CD4-positive, CD25-positive, alpha-beta regulatory T cell (primary cell): Measurements from ENCODE around the gene MBOAT2. TPM values are rescaled to one million over a fixed set of nuclear protein-coding genes. Genes with fewer than 3 reads are reported as not detected.
"Not testable (repeated sequence)": the region's sequence is repeated elsewhere in the genome, so short reads cannot be mapped to it uniquely, and the experiment has no call there.

Source experiments
- ATAC-seq, 2 donors: fragments of 150-1000 bp; cut with Tn5 transposase; one replicate each; pipeline ENCODE4 v1.10.0; 2021; ENCODE audit warnings: low read depth in 2 of 2, moderate number of reproducible peaks in 2 of 2, moderate library complexity in 1 of 2
- DNase-seq, 3 donors: peaks; one replicate each; pipeline versions ENCODE4 v3.0.0 to v3.0.0-alpha.2; 2012 to 2022; ENCODE audit warnings: mixed read lengths in 1 of 3
- H3K27ac ChIP-seq: one replicate; pipeline ENCODE4 v1.7.0; 2013; ENCODE audit warnings: mild to moderate bottlenecking, low read length; ENCODE audit not compliant: insufficient read depth, poor library complexity, severe bottlenecking
- H3K27me3 ChIP-seq: one replicate; pipeline ENCODE4 v1.7.0; 2013; ENCODE audit warnings: low read length; ENCODE audit not compliant: control insufficient read depth, insufficient read depth
- H3K36me3 ChIP-seq: one replicate; pipeline ENCODE4 v1.7.0; 2013; ENCODE audit warnings: mild to moderate bottlenecking, low read length, moderate library complexity; ENCODE audit not compliant: control insufficient read depth, insufficient read depth
- H3K4me1 ChIP-seq: 2 replicates; pipeline ENCODE4 v1.7.0; 2013; ENCODE audit warnings: mild to moderate bottlenecking, low read length; ENCODE audit not compliant: insufficient read depth, control insufficient read depth, poor library complexity, severe bottlenecking
- H3K4me3 ChIP-seq: one replicate; pipeline ENCODE4 v1.7.0; 2013; ENCODE audit warnings: low read depth, mild to moderate bottlenecking, low read length, moderate library complexity
- H3K9me3 ChIP-seq, 2 experiments: 1 replicate in 1 of 2; 2 replicates in 1 of 2; pipeline ENCODE4 v1.7.0; 2013; ENCODE audit warnings: low read length in 2 of 2, mild to moderate bottlenecking in 1 of 2, moderate library complexity in 1 of 2; ENCODE audit not compliant: control insufficient read depth in 2 of 2
- H3K27ac Mint-ChIP-seq, 3 donors: one replicate each; pipeline ENCODE4 v1.8.0; 2020 to 2022; ENCODE audit warnings: mild to moderate bottlenecking in 3 of 3, mixed read lengths in 3 of 3, moderate library complexity in 2 of 3
- H3K27me3 Mint-ChIP-seq: one replicate; pipeline ENCODE4 v1.8.0; 2022; ENCODE audit warnings: mild to moderate bottlenecking, mixed read lengths
- H3K36me3 Mint-ChIP-seq: one replicate; pipeline ENCODE4 v1.8.0; 2020; ENCODE audit warnings: mixed read lengths
- H3K4me1 Mint-ChIP-seq, 4 donors: one replicate each; pipeline ENCODE4 v1.8.0; 2020 to 2022; ENCODE audit warnings: mixed read lengths in 4 of 4, mild to moderate bottlenecking in 1 of 4
- H3K4me3 Mint-ChIP-seq, 4 donors: one replicate each; pipeline ENCODE4 v1.8.0; 2020 to 2022; ENCODE audit warnings: mild to moderate bottlenecking in 4 of 4, mixed read lengths in 4 of 4, moderate library complexity in 3 of 4
- H3K9me3 Mint-ChIP-seq, 7 donors: one replicate each; pipeline ENCODE4 v1.8.0; 2020 to 2022; ENCODE audit warnings: mixed read lengths in 7 of 7, mild to moderate bottlenecking in 3 of 7, moderate library complexity in 2 of 7
- polyA plus RNA-seq, 4 donors: library from polyadenylated mRNA; unstranded; fragments of 300-500 nt; fragmentation: Illumina TruSeq; gene quantifications; one replicate each; pipeline ENCODE4 v1.2.3, GENCODE V29; 2021
- total RNA-seq: library from RNA; stranded (reverse); gene quantifications from one replicate; pipeline ENCODE4 v1.2.3, GENCODE V29; 2022

Gene MBOAT2
- total and polyA plus RNA-seq, 5 donors from 2014 or later: 0.19 to 2.9 (median 0.56) TPM; not detected in 2

GRCh38 chr2:8938384-8938783 lies 65.1 kb downstream of the MBOAT2 start:
- Histone ChIP-seq H3K4me1 (no peaks in the 10 kb centered on the region), H3K4me3 (no peak overlapping the region), H3K27me3 (no peaks in the 10 kb centered on the region), H3K36me3 (no peaks in the 10 kb centered on the region), H3K27ac (no peak overlapping the region), H3K9me3 (no peaks in the 10 kb centered on the region)
- Mint-ChIP-seq H3K4me3 (no peak overlapping the region), H3K27ac (no peak overlapping the region), H3K4me1 (no peaks in the 10 kb centered on the region), H3K36me3 (no peaks in the 10 kb centered on the region), H3K9me3 (peaks cover 0 to 1% (median 0%) of the 10 kb centered on the region in 7 donors), H3K27me3 (peaks cover 4% of the 10 kb centered on the region)
- no peak for DNase-seq
- no peak for ATAC-seq

DNA sequence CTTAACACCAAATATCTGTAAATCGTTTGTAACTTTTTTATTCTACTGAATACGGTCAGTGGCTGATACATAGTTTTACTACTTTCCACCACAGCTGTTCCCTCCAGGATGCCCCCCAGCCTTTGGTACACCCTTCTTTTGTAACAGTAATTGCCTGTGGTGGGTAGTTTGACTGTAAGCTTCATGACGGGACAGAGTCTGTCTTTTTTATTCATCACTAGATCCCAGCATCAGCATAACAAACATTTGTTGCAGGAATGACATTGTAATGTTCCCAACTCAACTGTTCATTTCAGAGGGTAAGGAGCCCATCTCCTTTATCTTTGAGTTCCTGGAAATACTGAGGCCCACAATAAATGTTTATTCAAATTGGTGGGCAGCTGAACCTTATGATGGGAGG lies 67.5 kb downstream of the MBOAT2 start:
- ATAC-seq: no peak
- no peak overlapping the region for H3K4me3 ChIP-seq
- no peak overlapping the region for H3K27ac Mint-ChIP-seq
- H3K36me3 ChIP-seq: no peaks in the 10 kb centered on the region
- H3K4me1 ChIP-seq: no peaks in the 10 kb centered on the region
- H3K4me1 Mint-ChIP-seq: no peaks in the 10 kb centered on the region
- no peak overlapping the region for H3K27ac ChIP-seq
- DNase-seq: no peak
- H3K27me3 ChIP-seq: no peaks in the 10 kb centered on the region
- H3K4me3 Mint-ChIP-seq: no peak overlapping the region
- no peaks in the 10 kb centered on the region for H3K9me3 ChIP-seq
- H3K9me3 Mint-ChIP-seq: peaks cover 0 to 1% (median 0%) of the 10 kb centered on the region in 7 donors
- no peaks in the 10 kb centered on the region for H3K36me3 Mint-ChIP-seq
- H3K27me3 Mint-ChIP-seq: peaks cover 4% of the 10 kb centered on the region

DNA sequence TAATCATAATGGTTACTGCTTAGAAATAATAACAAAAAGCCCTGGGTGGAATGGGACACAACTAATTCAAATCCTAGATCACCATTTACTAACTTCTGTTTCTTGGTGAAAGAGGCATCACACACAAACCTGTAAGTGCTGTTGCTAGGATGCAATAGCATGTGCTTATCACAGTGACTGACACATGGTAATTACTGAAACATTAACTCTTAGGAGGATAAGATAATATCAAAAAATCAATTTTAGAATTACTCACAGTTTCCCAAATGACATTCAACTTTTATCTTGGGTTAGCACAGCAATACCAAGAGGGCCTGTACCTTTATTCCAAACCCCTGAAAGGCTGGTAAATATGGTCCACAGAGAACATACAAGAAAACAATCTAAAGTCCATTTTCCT lies 69.1 kb downstream of the MBOAT2 start:
- Mint-ChIP-seq H3K36me3 (no peaks in the 10 kb centered on the region), H3K9me3 (peaks cover 0 to 2% (median 0%) of the 10 kb centered on the region in 7 donors), H3K4me1 (no peaks in the 10 kb centered on the region), H3K27ac (no peak overlapping the region), H3K4me3 (no peak overlapping the region), H3K27me3 (peaks cover 9% of the 10 kb centered on the region)
- no peaks in the 10 kb centered on the region for H3K36me3 ChIP-seq
- DNase-seq: no peak
- no peaks in the 10 kb centered on the region for H3K9me3 ChIP-seq
- H3K4me3 ChIP-seq: no peak overlapping the region
- H3K27ac ChIP-seq: no peak overlapping the region
- H3K27me3 ChIP-seq: no peaks in the 10 kb centered on the region
- ATAC-seq: no peak
- H3K4me1 ChIP-seq: no peaks in the 10 kb centered on the region

GRCh38 chr2:8932702-8933101 lies 70.8 kb downstream of the MBOAT2 start:
- H3K4me3 ChIP-seq: no peak overlapping the region
- Mint-ChIP-seq H3K27me3 (peaks cover 9% of the 10 kb centered on the region), H3K9me3 (peaks cover 0 to 2% (median 0%) of the 10 kb centered on the region in 7 donors), H3K36me3 (no peaks in the 10 kb centered on the region), H3K4me3 (no peak overlapping the region), H3K27ac (no peak overlapping the region), H3K4me1 (no peaks in the 10 kb centered on the region)
- no peaks in the 10 kb centered on the region for H3K27me3 ChIP-seq
- no peak overlapping the region for H3K27ac ChIP-seq
- H3K4me1 ChIP-seq: no peaks in the 10 kb centered on the region
- DNase-seq (no peak), ATAC-seq (no peak)
- H3K9me3 ChIP-seq: no peaks in the 10 kb centered on the region
- no peaks in the 10 kb centered on the region for H3K36me3 ChIP-seq

DNA sequence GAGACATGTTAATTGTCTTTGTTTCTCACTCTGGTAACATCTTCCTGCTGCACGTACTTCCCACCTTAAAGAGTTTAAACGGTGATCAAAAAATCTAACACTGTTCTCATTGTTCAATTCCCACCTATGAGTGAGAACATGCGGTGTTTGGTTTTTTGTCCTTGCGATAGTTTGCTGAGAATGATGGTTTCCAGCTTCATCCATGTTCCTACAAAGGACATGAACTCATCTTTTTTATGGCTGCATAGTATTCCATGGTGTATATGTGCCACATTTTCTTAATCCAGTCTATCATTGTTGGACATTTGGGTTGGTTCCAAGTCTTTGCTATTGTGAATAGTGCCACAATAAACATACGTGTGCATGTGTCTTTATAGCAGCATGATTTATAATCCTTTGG lies 73.3 kb downstream of the MBOAT2 start:
- H3K4me1 Mint-ChIP-seq, H3K4me3 Mint-ChIP-seq: not testable (repeated sequence)

GRCh38 chr2:8929128-8929527 lies 74.4 kb downstream of the MBOAT2 start:
- DNase-seq (no peak), ATAC-seq (no peak)
- H3K9me3 Mint-ChIP-seq: peaks cover 0 to 4% (median 0%) of the 10 kb centered on the region in 7 donors
- H3K4me3 Mint-ChIP-seq: no peak overlapping the region
- H3K4me1 ChIP-seq: no peaks in the 10 kb centered on the region
- H3K27me3 Mint-ChIP-seq: peaks cover 9% of the 10 kb centered on the region
- H3K9me3 ChIP-seq: no peaks in the 10 kb centered on the region
- H3K4me3 ChIP-seq: no peak overlapping the region
- no peak overlapping the region for H3K27ac ChIP-seq
- no peaks in the 10 kb centered on the region for H3K4me1 Mint-ChIP-seq
- no peaks in the 10 kb centered on the region for H3K27me3 ChIP-seq
- H3K36me3 Mint-ChIP-seq: no peaks in the 10 kb centered on the region
- H3K36me3 ChIP-seq: no peaks in the 10 kb centered on the region
- no peak overlapping the region for H3K27ac Mint-ChIP-seq

More for the DNA sequence above, 73.3 kb downstream of the MBOAT2 start:
- not testable (repeated sequence) for H3K27ac Mint-ChIP-seq, H3K27ac ChIP-seq, H3K27me3 ChIP-seq, H3K27me3 Mint-ChIP-seq, H3K9me3 ChIP-seq, H3K4me3 ChIP-seq, H3K36me3 ChIP-seq, H3K4me1 ChIP-seq, ATAC-seq, H3K9me3 Mint-ChIP-seq, H3K36me3 Mint-ChIP-seq, DNase-seq

DNA sequence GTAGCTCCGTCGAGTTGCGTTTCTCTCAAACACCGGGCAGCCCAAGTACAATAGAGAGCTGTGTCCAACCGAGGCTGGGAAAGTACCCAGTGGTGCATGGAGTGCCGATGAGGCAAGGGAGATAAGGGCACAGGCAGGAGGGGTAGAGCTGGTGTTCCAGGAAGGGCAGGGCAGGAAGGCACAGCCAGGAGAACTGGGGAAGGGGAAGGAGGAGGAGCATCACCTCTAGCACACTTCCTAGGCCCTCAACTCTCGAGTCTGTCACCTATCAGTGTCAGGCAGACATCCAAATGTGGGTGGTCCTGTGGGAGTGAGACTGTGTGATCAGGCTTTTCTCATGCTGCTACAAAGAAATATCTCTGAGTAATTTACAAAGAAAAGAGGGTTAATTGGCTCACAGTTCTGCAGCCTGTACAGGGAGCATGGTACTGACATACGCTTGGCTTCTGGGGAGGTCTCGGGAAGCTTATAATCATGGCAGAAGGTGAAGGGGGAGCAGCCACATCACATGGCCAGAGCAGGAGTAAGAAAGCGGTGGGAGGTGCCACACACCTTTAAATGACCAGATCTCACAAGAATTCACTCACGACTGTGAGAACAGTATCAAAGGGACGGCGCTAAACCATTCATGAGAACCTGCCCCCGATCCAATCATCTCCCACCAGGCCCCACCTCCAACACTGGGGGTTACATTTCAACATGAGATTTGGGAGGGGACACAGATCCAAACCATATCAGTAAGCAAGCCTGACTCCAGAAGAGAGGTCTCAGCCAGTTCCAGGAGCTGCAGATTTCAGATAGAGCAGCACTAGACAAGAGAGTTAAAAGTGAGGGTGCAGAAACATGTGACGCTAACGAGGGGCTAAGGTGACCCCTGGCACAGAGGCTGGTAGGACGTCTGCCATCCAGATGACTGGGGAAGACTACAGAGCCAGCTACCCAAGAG lies 75.7 kb downstream of the MBOAT2 start:
- no peaks in the 10 kb centered on the region for H3K36me3 Mint-ChIP-seq
- ATAC-seq (no peak), DNase-seq (no peak)
- Histone ChIP-seq H3K27ac (no peak overlapping the region), H3K4me3 (no peak overlapping the region), H3K36me3 (no peaks in the 10 kb centered on the region), H3K9me3 (no peaks in the 10 kb centered on the region), H3K27me3 (no peaks in the 10 kb centered on the region), H3K4me1 (no peaks in the 10 kb centered on the region)
- peaks cover 13% of the 10 kb centered on the region for H3K27me3 Mint-ChIP-seq
- H3K4me3 Mint-ChIP-seq: no peak overlapping the region
- peaks cover 0 to 6% (median 0%) of the 10 kb centered on the region in 7 donors for H3K9me3 Mint-ChIP-seq
- H3K27ac Mint-ChIP-seq: no peak overlapping the region
- H3K4me1 Mint-ChIP-seq: no peaks in the 10 kb centered on the region

- H3K27me3 ChIP-seq: no peaks in the 10 kb centered on the region
- DNase-seq: no peak
- H3K36me3 Mint-ChIP-seq: no peaks in the 10 kb centered on the region
- H3K9me3 ChIP-seq: no peaks in the 10 kb centered on the region
- peaks cover 13% of the 10 kb centered on the region for H3K27me3 Mint-ChIP-seq
- no peak overlapping the region for H3K27ac Mint-ChIP-seq
- no peak overlapping the region for H3K27ac ChIP-seq
- no peaks in the 10 kb centered on the region for H3K4me1 Mint-ChIP-seq
- H3K36me3 ChIP-seq: no peaks in the 10 kb centered on the region
- no peak overlapping the region for H3K4me3 ChIP-seq
- ATAC-seq: no peak
- H3K4me1 ChIP-seq: no peaks in the 10 kb centered on the region
- peaks cover 0 to 6% (median 0%) of the 10 kb centered on the region in 7 donors for H3K9me3 Mint-ChIP-seq
- no peak overlapping the region for H3K4me3 Mint-ChIP-seq
Observed at GRCh38 chr2:8926356-8926755, 77.1 kb downstream of the MBOAT2 start.
